MCF 10A (cell line): ENCODE measurements around the gene DCAF10. TPM values are rescaled to one million over a fixed set of nuclear protein-coding genes. Genes with fewer than 3 reads are reported as not detected.
"Not testable (repeated sequence)": the region's sequence is repeated elsewhere in the genome, so short reads cannot be mapped to it uniquely, and the experiment has no call there.

ENCODE experiments used
- Bru-seq: library from RNA; stranded (reverse); fragments of 400-500 nt; gene quantifications from one replicate; lab custom pipeline; 2021; lab: Mats Ljungman, UMichigan
- BruChase-seq, 2 experiments: library from RNA; stranded (reverse); fragments of 400-500 nt; gene quantifications; one replicate each; lab custom pipeline; 2021; lab: Mats Ljungman, UMichigan
- BruUV-seq: library from RNA; stranded (reverse); fragments of 400-500 nt; replicated peaks from 2 replicates; lab custom pipeline; 2021; lab: Mats Ljungman, UMichigan
- CTCF ChIA-PET: fragments of 300-600 bp; sonication (Branson Sonifier 250); formaldehyde crosslinking; extraction: SDS; loops from one replicate; lab custom pipeline; 2021; ENCODE audit warnings: antibody characterized with exemption, inconsistent platforms; lab: Yijun Ruan, JAX
- POLR2A ChIA-PET: fragments of 300-600, 350-650 bp; sonication (Branson Sonifier 250); formaldehyde crosslinking; extraction: SDS; loops from one replicate; lab custom pipeline; 2020; ENCODE audit warnings: antibody characterized with exemption, inconsistent platforms; lab: Yijun Ruan, JAX
- DNase-seq: peaks from one replicate; pipeline ENCODE4 v3.0.0-alpha.2; 2018; ENCODE audit not compliant: unreplicated experiment
- H3K27ac Mint-ChIP-seq: one replicate; pipeline ENCODE4 v1.8.0; 2022; ENCODE audit warnings: mild to moderate bottlenecking, low read depth, mixed read lengths; ENCODE audit not compliant: unreplicated experiment
- H3K27me3 Mint-ChIP-seq: one replicate; pipeline ENCODE4 v1.8.0; 2022; ENCODE audit warnings: mixed read lengths; ENCODE audit not compliant: insufficient read depth, unreplicated experiment
- H3K36me3 Mint-ChIP-seq: one replicate; pipeline ENCODE4 v1.8.0; 2022; ENCODE audit warnings: mild to moderate bottlenecking, moderate library complexity, mixed read lengths; ENCODE audit not compliant: insufficient read depth, unreplicated experiment
- H3K4me1 Mint-ChIP-seq: one replicate; pipeline ENCODE4 v1.8.0; 2022; ENCODE audit warnings: mixed read lengths; ENCODE audit not compliant: insufficient read depth, unreplicated experiment
- H3K4me3 Mint-ChIP-seq: one replicate; pipeline ENCODE4 v1.8.0; 2022; ENCODE audit warnings: mild to moderate bottlenecking, moderate library complexity, mixed read lengths; ENCODE audit not compliant: unreplicated experiment
- H3K9me3 Mint-ChIP-seq: one replicate; pipeline ENCODE4 v1.8.0; 2022; ENCODE audit warnings: mixed read lengths; ENCODE audit not compliant: unreplicated experiment
- intact Hi-C: fragments of 100-400 bp; cut with micrococcal nuclease; formaldehyde crosslinking; loops from 2 replicates; pipeline ENCODE4 v1.14.1; 2022
- long read RNA-seq: library from polyadenylated mRNA; stranded (forward); transcript quantifications from one replicate; pipeline ENCODE4 v2.0.0, GENCODE V29; 2022
- total RNA-seq: library from RNA; stranded (reverse); gene quantifications from 2 replicates; pipeline ENCODE4 v1.2.3, GENCODE V29; 2022
- TF ChIP-seq, protein P1 (sequence below): fragments of 200-600 bp; IDR thresholded peaks from one replicate; pipeline ENCODE4 v1.8.0; 2022; ENCODE audit warnings: antibody characterized with exemption, mild to moderate bottlenecking; ENCODE audit not compliant: unreplicated experiment

Gene DCAF10
- total RNA-seq (42.1 and 49.4 TPM in 2 replicates), Bru-seq, nascent RNA (percentile 89 among the genes with signal in this experiment), BruChase-seq, experiment 1, labeled RNA remaining after a 6-hour chase (percentile 92 among the genes with signal in this experiment), BruChase-seq, experiment 2, labeled RNA remaining after a 2-hour chase (percentile 89 among the genes with signal in this experiment)
- long read RNA-seq, transcript DCAF10-202 (7 exons, 3,862 nt), result major isoform, 115 of 270 reads
- long read RNA-seq, partial matches to known transcripts, result 5 of 270 reads
- long read RNA-seq, other reads (novel, unspliced or antisense), result 150 of 270 reads

GRCh38 chr9:37800631-37801286, at the start of gene DCAF10:
TSS of gene DCAF10 (plus strand) at chr9:37800797. CDS start at chr9:37800867, 70 bp downstream.
- TF ChIP-seq, protein P1, sequence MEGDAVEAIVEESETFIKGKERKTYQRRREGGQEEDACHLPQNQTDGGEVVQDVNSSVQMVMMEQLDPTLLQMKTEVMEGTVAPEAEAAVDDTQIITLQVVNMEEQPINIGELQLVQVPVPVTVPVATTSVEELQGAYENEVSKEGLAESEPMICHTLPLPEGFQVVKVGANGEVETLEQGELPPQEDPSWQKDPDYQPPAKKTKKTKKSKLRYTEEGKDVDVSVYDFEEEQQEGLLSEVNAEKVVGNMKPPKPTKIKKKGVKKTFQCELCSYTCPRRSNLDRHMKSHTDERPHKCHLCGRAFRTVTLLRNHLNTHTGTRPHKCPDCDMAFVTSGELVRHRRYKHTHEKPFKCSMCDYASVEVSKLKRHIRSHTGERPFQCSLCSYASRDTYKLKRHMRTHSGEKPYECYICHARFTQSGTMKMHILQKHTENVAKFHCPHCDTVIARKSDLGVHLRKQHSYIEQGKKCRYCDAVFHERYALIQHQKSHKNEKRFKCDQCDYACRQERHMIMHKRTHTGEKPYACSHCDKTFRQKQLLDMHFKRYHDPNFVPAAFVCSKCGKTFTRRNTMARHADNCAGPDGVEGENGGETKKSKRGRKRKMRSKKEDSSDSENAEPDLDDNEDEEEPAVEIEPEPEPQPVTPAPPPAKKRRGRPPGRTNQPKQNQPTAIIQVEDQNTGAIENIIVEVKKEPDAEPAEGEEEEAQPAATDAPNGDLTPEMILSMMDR, result no peak
- Mint-ChIP-seq H3K4me3 (peak within 1 kb of the TSS; percentile 88), H3K27me3 (no peaks in the 10 kb centered on the region), H3K36me3 (no peaks in the 10 kb centered on the region), H3K9me3 (no peaks in the 10 kb centered on the region), H3K27ac (peak within 1 kb of the TSS; percentile 50), H3K4me1 (peaks cover 21% of the 10 kb centered on the region)
- CTCF ChIA-PET, result interaction anchor here (0.7 to 1.0 kb wide), 3 partner anchors 9 to 207 kb away, joined by 3 to 5 read pairs (median 3); no protein-coding TSS in a partner anchor
- no TSS peak for BruUV-seq
- POLR2A ChIA-PET, result interaction anchor here (0.6 to 7.1 kb wide), 22 partner anchors 10 to 337 kb away, joined by 3 to 121 read pairs (median 4); partner anchors contain the start of genes EXOSC3, FBXO10, POLR1E and TOMM5
- intact Hi-C loops, result loop anchor here (10.0 kb wide), 1 partner anchor 316 kb away; the partner anchor contains the start of gene POLR1E
- peak; percentile 82 for DNase-seq

DNA sequence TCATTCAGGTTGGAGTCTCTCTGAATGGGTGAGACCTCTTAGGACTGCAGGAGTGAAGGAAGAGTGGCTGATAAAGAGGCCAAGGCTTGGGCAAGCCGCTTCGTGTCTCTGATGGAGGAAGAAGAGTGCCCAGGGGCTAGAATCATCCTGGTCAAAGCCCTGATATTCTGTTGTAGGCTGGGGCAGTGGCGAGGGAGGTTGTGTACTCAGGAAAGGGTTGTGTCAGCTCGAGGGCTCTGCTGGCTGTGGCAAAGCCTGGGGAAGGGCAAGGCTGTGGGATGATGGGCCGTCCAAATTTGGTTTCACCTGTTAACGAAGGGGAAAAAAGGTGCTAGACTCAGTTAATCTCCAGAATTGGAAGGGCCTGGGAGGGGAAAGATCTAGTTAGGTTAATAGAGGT, 49.4 kb upstream of the DCAF10 start:
- H3K9me3 Mint-ChIP-seq, result no peaks in the 10 kb centered on the region
- H3K4me1 Mint-ChIP-seq, result no peaks in the 10 kb centered on the region
- no peak overlapping the region for H3K27ac Mint-ChIP-seq
- DNase-seq, result no peak
- no TSS peak for BruUV-seq
- POLR2A ChIA-PET, result no interaction called here
- CTCF ChIA-PET, result interaction anchor here (0.7 to 1.2 kb wide), 2 partner anchors 39 to 611 kb away, joined by 4 to 6 read pairs; no protein-coding TSS in a partner anchor
- TF ChIP-seq, protein P1, result no peak
- H3K4me3 Mint-ChIP-seq, result no peak overlapping the region
- intact Hi-C loops, result loop anchor here (5.0 kb wide), 1 partner anchor 169 kb away; no protein-coding TSS in a partner anchor
- no peaks in the 10 kb centered on the region for H3K27me3 Mint-ChIP-seq
- no peaks in the 10 kb centered on the region for H3K36me3 Mint-ChIP-seq

- DNase-seq, H3K36me3 Mint-ChIP-seq, POLR2A ChIA-PET, H3K9me3 Mint-ChIP-seq, CTCF ChIA-PET, H3K4me3 Mint-ChIP-seq, BruUV-seq, H3K27me3 Mint-ChIP-seq, H3K4me1 Mint-ChIP-seq, H3K27ac Mint-ChIP-seq: not testable (repeated sequence)
- intact Hi-C loops, result loop anchor here (5.0 kb wide), 1 partner anchor 169 kb away; no protein-coding TSS in a partner anchor
Observed at GRCh38 chr9:37751704-37752103, 48.9 kb upstream of the DCAF10 start.

DNA sequence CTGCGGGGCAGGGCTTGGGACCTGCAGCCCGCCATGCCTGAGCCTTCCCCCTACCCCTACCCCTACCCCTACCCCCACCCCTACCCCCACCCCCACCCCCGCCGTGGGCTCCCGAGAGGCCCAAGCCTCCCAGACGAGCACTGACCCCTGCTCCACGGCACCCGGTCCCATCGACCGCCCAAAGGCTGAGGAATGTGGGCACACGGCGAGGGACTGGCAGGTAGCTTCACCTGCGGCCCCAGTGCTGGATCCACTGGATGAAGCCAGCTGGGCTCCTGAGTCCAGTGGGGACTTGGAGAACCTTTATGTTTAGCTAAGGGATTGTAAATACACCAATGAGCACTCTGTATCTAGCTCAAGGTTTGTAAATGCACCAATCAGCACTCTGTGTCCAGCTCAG, 48.5 kb upstream of the DCAF10 start:
- BruUV-seq, DNase-seq, CTCF ChIA-PET, H3K4me3 Mint-ChIP-seq, H3K9me3 Mint-ChIP-seq, H3K4me1 Mint-ChIP-seq, H3K27ac Mint-ChIP-seq, H3K36me3 Mint-ChIP-seq, H3K27me3 Mint-ChIP-seq: not testable (repeated sequence)
- intact Hi-C loops, result loop anchor here (5.0 kb wide), 1 partner anchor 170 kb away; no protein-coding TSS in a partner anchor
- POLR2A ChIA-PET, result interaction anchor here (1.4 kb wide), 1 partner anchor 160 kb away, joined by 3 read pairs; the partner anchor contains the start of gene TOMM5
